ENCODE measurements around the gene DMAC2. TPM values are rescaled to one million over a fixed set of nuclear protein-coding genes. Genes with fewer than 3 reads are reported as not detected.
"Not testable (repeated sequence)": the region's sequence is repeated elsewhere in the genome, so short reads cannot be mapped to it uniquely, and the experiment has no call there.

The DMAC2 gene
- total RNA-seq, 2 experiments from 2014 or later: 67.6 to 70.0 TPM

- CTCF ChIA-PET: interaction anchor here (0.6 to 3.0 kb wide), 12 partner anchors 8 to 423 kb away, joined by 3 to 27 read pairs (median 4); partner anchors contain the start of gene DMAC2
- POLR2A ChIA-PET: interaction anchor here (0.5 to 0.8 kb wide), 4 partner anchors 10 to 110 kb away, joined by 3 to 4 read pairs (median 3); no protein-coding TSS in a partner anchor
Measured at GRCh38 chr19:41447732-41448332, 8.1 kb upstream of the DMAC2 start.

GRCh38 chr19:41445575-41445974, 5.9 kb upstream of the DMAC2 start:
- ChIA-PET CTCF (interaction anchor here (1.1 kb wide), 1 partner anchor 151 kb away, joined by 3 read pairs; no protein-coding TSS in a partner anchor), POLR2A (no interaction called here)

GRCh38 chr19:41443813-41444455, 4.2 kb upstream of the DMAC2 start:
- ChIA-PET POLR2A (no interaction called here), CTCF (no interaction called here)

- ChIA-PET CTCF (no interaction called here), POLR2A (no interaction called here)
Measured at GRCh38 chr19:41442473-41443355, 3.0 kb upstream of the DMAC2 start, which contains the start of gene ERICH4. Gene ERICH4 (plus strand): TSS chr19:41443156. CDS start chr19:41443170, 14 bp downstream.

GRCh38 chr19:41441321-41441945, 1.7 kb upstream of the DMAC2 start:
- ChIA-PET POLR2A (no interaction called here), CTCF (no interaction called here)

- ChIA-PET CTCF (interaction anchor here (2.8 kb wide), 1 partner anchor 9 kb away, joined by 12 read pairs; no protein-coding TSS in a partner anchor), POLR2A (no interaction called here)
Measured at GRCh38 chr19:41437944-41438574, 1.7 kb downstream of the DMAC2 start.

- POLR2A ChIA-PET: interaction anchor here (0.6 kb wide), 1 partner anchor 71 kb away, joined by 4 read pairs; no protein-coding TSS in a partner anchor
- CTCF ChIA-PET: interaction anchor here (1.4 kb wide), 1 partner anchor 127 kb away, joined by 3 read pairs; no protein-coding TSS in a partner anchor
Measured at GRCh38 chr19:41436674-41436951, 3.1 kb downstream of the DMAC2 start.

- POLR2A ChIA-PET: interaction anchor here (0.6 kb wide), 2 partner anchors 11 to 70 kb away, joined by 3 to 4 read pairs; no protein-coding TSS in a partner anchor
- CTCF ChIA-PET: interaction anchor here (1.4 kb wide), 1 partner anchor 127 kb away, joined by 3 read pairs; no protein-coding TSS in a partner anchor
Measured at GRCh38 chr19:41435936-41436673, 3.6 kb downstream of the DMAC2 start.

GRCh38 chr19:41435376-41435775, 4.3 kb downstream of the DMAC2 start:
- CTCF ChIA-PET: not testable (repeated sequence)
- POLR2A ChIA-PET: interaction anchor here (0.6 to 0.7 kb wide), 2 partner anchors 12 to 972 kb away, joined by 3 to 5 read pairs; no protein-coding TSS in a partner anchor

GRCh38 chr19:41434450-41434849, 5.3 kb downstream of the DMAC2 start:
- CTCF ChIA-PET: no interaction called here
- POLR2A ChIA-PET: no interaction called here

- CTCF ChIA-PET: interaction anchor here (0.8 to 1.5 kb wide), 3 partner anchors 23 to 137 kb away, joined by 3 read pairs; no protein-coding TSS in a partner anchor
- POLR2A ChIA-PET: interaction anchor here (0.5 kb wide), 1 partner anchor 790 kb away, joined by 7 read pairs; no protein-coding TSS in a partner anchor
Measured at GRCh38 chr19:41433171-41433570, 6.5 kb downstream of the DMAC2 start.

GRCh38 chr19:41431426-41432386, 8.0 kb downstream of the DMAC2 start:
- CTCF ChIA-PET: interaction anchor here (1.2 to 1.5 kb wide), 2 partner anchors 14 to 25 kb away, joined by 3 to 4 read pairs; no protein-coding TSS in a partner anchor
- POLR2A ChIA-PET: no interaction called here

GRCh38 chr19:41430922-41431321, 8.8 kb downstream of the DMAC2 start:
- ChIA-PET CTCF (interaction anchor here (1.2 kb wide), 1 partner anchor 14 kb away, joined by 4 read pairs; no protein-coding TSS in a partner anchor), POLR2A (no interaction called here)

- CTCF ChIA-PET: interaction anchor here (0.8 to 2.2 kb wide), 5 partner anchors 11 to 169 kb away, joined by 3 to 12 read pairs (median 3); partner anchors contain the start of genes DMAC2 and HNRNPUL1
- POLR2A ChIA-PET: interaction anchor here (0.6 to 1.0 kb wide), 2 partner anchors 11 to 101 kb away, joined by 3 read pairs; no protein-coding TSS in a partner anchor
Measured at GRCh38 chr19:41428481-41428859, 11.2 kb downstream of the DMAC2 start.

- ChIA-PET POLR2A (interaction anchor here (0.5 to 0.6 kb wide), 3 partner anchors 21 to 100 kb away, joined by 3 to 5 read pairs (median 3); no protein-coding TSS in a partner anchor), CTCF (interaction anchor here (0.8 to 2.2 kb wide), 5 partner anchors 12 to 169 kb away, joined by 3 to 12 read pairs (median 3); partner anchors contain the start of genes DMAC2 and HNRNPUL1)
Measured at GRCh38 chr19:41427647-41428480, 11.8 kb downstream of the DMAC2 start.

All from activated CD8-positive, alpha-beta memory T cell treated with anti-CD3 and anti-CD28 coated beads for 36 hours (primary cell).